Neural cell (in vitro differentiated cells): ENCODE data around the gene RBM10. TPM values are rescaled to one million over a fixed set of nuclear protein-coding genes. Genes with fewer than 3 reads are reported as not detected.

Experiments
- H2AFZ ChIP-seq: fragments of 200-600, 300-800 bp; sonication (generic), shearing (Covaris generic); 2 replicates; pipeline ENCODE4 v1.6.0; 2014; ENCODE audit warnings: low read depth, mild to moderate bottlenecking, antibody characterized with exemption, low read length, moderate library complexity
- H3F3A ChIP-seq: fragments of 200-600 bp; shearing (Covaris generic); 2 replicates; pipeline ENCODE4 v1.6.1; 2016; ENCODE audit warnings: mild to moderate bottlenecking, moderate library complexity, mixed read lengths, antibody characterized with exemption, low read length; ENCODE audit not compliant: insufficient read depth, poor library complexity, severe bottlenecking
- H3K27ac ChIP-seq: fragments of 200-600, 300-800 bp; sonication (generic), shearing (Covaris generic); 2 replicates; pipeline ENCODE4 v1.5.1; 2014; ENCODE audit warnings: mild to moderate bottlenecking, low read length, moderate library complexity
- H3K27me3 ChIP-seq: fragments of 300-800, 200-600 bp; sonication (generic), shearing (Covaris generic); 2 replicates; pipeline ENCODE4 v1.6.0; 2014; ENCODE audit warnings: mild to moderate bottlenecking, low read depth, low read length, moderate library complexity; ENCODE audit not compliant: insufficient read depth
- H3K36me3 ChIP-seq: fragments of 300-800, 200-600 bp; sonication (generic), shearing (Covaris generic); 2 replicates; pipeline ENCODE4 v1.5.1; 2014; ENCODE audit warnings: mild to moderate bottlenecking, antibody characterized with exemption, low read length, moderate library complexity; ENCODE audit not compliant: insufficient read depth
- H3K4me2 ChIP-seq: fragments of 300-800, 200-600 bp; sonication (generic), shearing (Covaris generic); 2 replicates; pipeline ENCODE4 v1.6.0; 2014; ENCODE audit warnings: mild to moderate bottlenecking, low read length
- H3K4me3 ChIP-seq: fragments of 300-800, 200-600 bp; sonication (generic), shearing (Covaris generic); 2 replicates; pipeline ENCODE4 v1.5.1; 2014; ENCODE audit warnings: mild to moderate bottlenecking, low read length, moderate library complexity
- H3K79me2 ChIP-seq: fragments of 200-600 bp; shearing (Covaris generic); replicated peaks from 2 replicates; pipeline ENCODE4 v1.6.0; 2014; ENCODE audit warnings: mild to moderate bottlenecking, low read length, moderate library complexity; ENCODE audit not compliant: insufficient read depth
- H3K9ac ChIP-seq: fragments of 300-800, 200-600 bp; sonication (generic), shearing (Covaris generic); 2 replicates; pipeline ENCODE4 v1.6.1; 2016; ENCODE audit warnings: mild to moderate bottlenecking, low read length, mixed read lengths
- H3K9me2 ChIP-seq: fragments of 200-600 bp; shearing (Covaris generic); 2 replicates; pipeline ENCODE4 v1.6.1; 2016; ENCODE audit warnings: mild to moderate bottlenecking, low read length, mixed read lengths; ENCODE audit not compliant: insufficient read depth
- H3K9me3 ChIP-seq: fragments of 200-600, 300-800 bp; sonication (generic), shearing (Covaris generic); 2 replicates; pipeline ENCODE4 v1.6.1; 2016; ENCODE audit warnings: mild to moderate bottlenecking, mixed run types, low read length, moderate library complexity, mixed read lengths
- H4K20me1 ChIP-seq: fragments of 200-600 bp; shearing (Covaris generic); 2 replicates; pipeline ENCODE4 v1.6.1; 2016; ENCODE audit warnings: mild to moderate bottlenecking, mixed run types; ENCODE audit not compliant: insufficient read depth
- CTCF ChIP-seq: fragments of 450-650 bp; IDR thresholded peaks from 2 replicates; pipeline ENCODE4 v1.5.1; 2014; ENCODE audit warnings: antibody characterized with exemption, mild to moderate bottlenecking, moderate library complexity; ENCODE audit not compliant: poor library complexity, severe bottlenecking
- EP300 ChIP-seq: fragments of 450-650 bp; conservative IDR thresholded peaks from 2 replicates; pipeline ENCODE4 v1.6.1; 2014; ENCODE audit warnings: antibody characterized with exemption, mild to moderate bottlenecking, moderate library complexity; ENCODE audit not compliant: poor library complexity, severe bottlenecking
- EZH2 ChIP-seq: fragments of 200-600, 300-800 bp; shearing (Covaris generic), sonication (generic); IDR thresholded peaks from 2 replicates; pipeline ENCODE4 v1.6.1; 2014; ENCODE audit warnings: antibody characterized with exemption, low read length, borderline replicate concordance, mild to moderate bottlenecking; ENCODE audit not compliant: insufficient read depth, poor library complexity, severe bottlenecking
- MXI1 ChIP-seq: fragments of 450-650 bp; conservative IDR thresholded peaks from 2 replicates; pipeline ENCODE4 v1.6.1; 2014; ENCODE audit warnings: antibody characterized with exemption, mild to moderate bottlenecking; ENCODE audit not compliant: poor library complexity, severe bottlenecking
- POLR2AphosphoS5 ChIP-seq: IDR thresholded peaks from 2 replicates; pipeline ENCODE4 v1.6.1; 2012
- RAD21 ChIP-seq: fragments of 450-650 bp; conservative IDR thresholded peaks from 2 replicates; pipeline ENCODE4 v1.6.1; 2014; ENCODE audit warnings: antibody characterized with exemption, mild to moderate bottlenecking, moderate library complexity
- REST ChIP-seq: IDR thresholded peaks from 2 replicates; pipeline ENCODE4 v1.6.1; 2012; ENCODE audit warnings: borderline replicate concordance
- SMC3 ChIP-seq: fragments of 450-650 bp; conservative IDR thresholded peaks from 2 replicates; pipeline ENCODE4 v1.6.1; 2014; ENCODE audit warnings: antibody characterized with exemption, mild to moderate bottlenecking, moderate library complexity; ENCODE audit not compliant: poor library complexity
- TAF1 ChIP-seq: IDR thresholded peaks from 2 replicates; pipeline ENCODE4 v1.6.1; 2012; ENCODE audit warnings: low read depth
- polyA plus RNA-seq: library from polyadenylated mRNA; depleted of rRNA; stranded (reverse); fragments of >200 nt; gene quantifications from 2 replicates; pipeline ENCODE4 v1.2.3, GENCODE V29; 2014

RBM10 gene
- polyA plus RNA-seq, 1 donor from 2014 or later: 53.1 TPM

GRCh38 chrX:47187106-47187677 is 42.2 kb downstream of the RBM10 start:
- H3K9ac ChIP-seq: no peak overlapping the region
- no peak overlapping the region for H3K4me3 ChIP-seq
- H3K36me3 ChIP-seq: no peaks in the 10 kb centered on the region
- H3K79me2 ChIP-seq: no peaks in the 10 kb centered on the region
- H3K27ac ChIP-seq: no peak overlapping the region
- no peak overlapping the region for H2AFZ ChIP-seq
- H3K9me2 ChIP-seq: no peaks in the 10 kb centered on the region
- no peak overlapping the region for H3K4me2 ChIP-seq
- TF ChIP-seq EP300 (no peak), SMC3 (no peak), POLR2AphosphoS5 (no peak), REST (no peak), EZH2 (no peak), RAD21 (no peak), MXI1 (no peak), TAF1 (no peak), CTCF (no peak)
- H3F3A ChIP-seq: no peaks in the 10 kb centered on the region
- no peaks in the 10 kb centered on the region for H3K27me3 ChIP-seq
- H3K9me3 ChIP-seq: no peaks in the 10 kb centered on the region
- no peaks in the 10 kb centered on the region for H4K20me1 ChIP-seq

GRCh38 chrX:47189906-47190305 is 44.9 kb downstream of the RBM10 start:
- Histone ChIP-seq H3K27me3 (no peaks in the 10 kb centered on the region), H3K79me2 (peaks cover 12% of the 10 kb centered on the region), H3K4me3 (no peak overlapping the region), H3F3A (no peaks in the 10 kb centered on the region), H3K4me2 (no peak overlapping the region), H3K9ac (no peak overlapping the region), H3K9me2 (no peaks in the 10 kb centered on the region), H3K36me3 (no peaks in the 10 kb centered on the region), H3K9me3 (no peaks in the 10 kb centered on the region), H2AFZ (no peak overlapping the region), H3K27ac (no peak overlapping the region), H4K20me1 (no peaks in the 10 kb centered on the region)
- TF ChIP-seq CTCF (no peak), SMC3 (no peak), EP300 (no peak)
